ENCODE results near the gene CORO2B.

The CORO2B gene

GRCh38 chr15:68699124-68699880, 120.5 kb downstream of the CORO2B start:
- H3K9ac ChIP-seq (ENCODE audit: low read depth, low read length): no peak overlapping the region
- no peak overlapping the region for H2AFZ ChIP-seq (ENCODE audit: low read depth, low read length)
- no peak overlapping the region for H3K4me2 ChIP-seq (ENCODE audit: insufficient read depth, low read length)
- TF ChIP-seq, protein P1, sequence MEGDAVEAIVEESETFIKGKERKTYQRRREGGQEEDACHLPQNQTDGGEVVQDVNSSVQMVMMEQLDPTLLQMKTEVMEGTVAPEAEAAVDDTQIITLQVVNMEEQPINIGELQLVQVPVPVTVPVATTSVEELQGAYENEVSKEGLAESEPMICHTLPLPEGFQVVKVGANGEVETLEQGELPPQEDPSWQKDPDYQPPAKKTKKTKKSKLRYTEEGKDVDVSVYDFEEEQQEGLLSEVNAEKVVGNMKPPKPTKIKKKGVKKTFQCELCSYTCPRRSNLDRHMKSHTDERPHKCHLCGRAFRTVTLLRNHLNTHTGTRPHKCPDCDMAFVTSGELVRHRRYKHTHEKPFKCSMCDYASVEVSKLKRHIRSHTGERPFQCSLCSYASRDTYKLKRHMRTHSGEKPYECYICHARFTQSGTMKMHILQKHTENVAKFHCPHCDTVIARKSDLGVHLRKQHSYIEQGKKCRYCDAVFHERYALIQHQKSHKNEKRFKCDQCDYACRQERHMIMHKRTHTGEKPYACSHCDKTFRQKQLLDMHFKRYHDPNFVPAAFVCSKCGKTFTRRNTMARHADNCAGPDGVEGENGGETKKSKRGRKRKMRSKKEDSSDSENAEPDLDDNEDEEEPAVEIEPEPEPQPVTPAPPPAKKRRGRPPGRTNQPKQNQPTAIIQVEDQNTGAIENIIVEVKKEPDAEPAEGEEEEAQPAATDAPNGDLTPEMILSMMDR (IDR thresholded peaks at IDR 0.05; ENCODE audit: borderline replicate concordance, extremely low read depth, low read length, poor library complexity, severe bottlenecking): no peak
- no peak for TF ChIP-seq EZH2 (IDR thresholded peaks at IDR 0.05; ENCODE audit: borderline replicate concordance, low read depth, low read length, severe bottlenecking)
- H3K36me3 ChIP-seq (ENCODE audit: insufficient read depth, low read length): no peaks in the 10 kb centered on the region
- no peak overlapping the region for H3K27ac ChIP-seq (ENCODE audit: low read length)
- H4K20me1 ChIP-seq (ENCODE audit: insufficient read depth, low read length): no peaks in the 10 kb centered on the region
- no peaks in the 10 kb centered on the region for H3K9me3 ChIP-seq (ENCODE audit: insufficient read depth, low read length, severe bottlenecking)
- H3K4me1 ChIP-seq (ENCODE audit: insufficient read depth, low read length): no peaks in the 10 kb centered on the region
- H3K4me3 ChIP-seq (ENCODE audit: low read depth in 1 of 2, low read length in 2 of 2): no peak overlapping the region
- DNase-seq (no peak), ATAC-seq (ENCODE audit: insufficient read depth, low read depth) (no peak)
- H3K79me2 ChIP-seq (ENCODE audit: insufficient read depth, low read length): no peaks in the 10 kb centered on the region
- no peaks in the 10 kb centered on the region for H3K27me3 ChIP-seq (ENCODE audit: insufficient read depth, low read length, poor library complexity)

- Histone ChIP-seq H3K27me3 (ENCODE audit: insufficient read depth, low read length, poor library complexity) (no peaks in the 10 kb centered on the region), H3K4me2 (ENCODE audit: insufficient read depth, low read length) (no peak overlapping the region), H3K4me3 (ENCODE audit: low read depth in 1 of 2, low read length in 2 of 2) (no peak overlapping the region), H3K9me3 (ENCODE audit: insufficient read depth, low read length, severe bottlenecking) (no peaks in the 10 kb centered on the region), H3K27ac (ENCODE audit: low read length) (no peak overlapping the region), H3K36me3 (ENCODE audit: insufficient read depth, low read length) (no peaks in the 10 kb centered on the region), H3K4me1 (ENCODE audit: insufficient read depth, low read length) (no peaks in the 10 kb centered on the region), H3K9ac (ENCODE audit: low read depth, low read length) (no peak overlapping the region), H4K20me1 (ENCODE audit: insufficient read depth, low read length) (no peaks in the 10 kb centered on the region), H3K79me2 (ENCODE audit: insufficient read depth, low read length) (no peaks in the 10 kb centered on the region), H2AFZ (ENCODE audit: low read depth, low read length) (no peak overlapping the region)
- DNase-seq (no peak), ATAC-seq (ENCODE audit: insufficient read depth, low read depth) (no peak)
- TF ChIP-seq EZH2 (IDR thresholded peaks at IDR 0.05; ENCODE audit: borderline replicate concordance, low read depth, low read length, severe bottlenecking): no peak
- TF ChIP-seq, protein P1 (IDR thresholded peaks at IDR 0.05; ENCODE audit: borderline replicate concordance, extremely low read depth, low read length, poor library complexity, severe bottlenecking): no peak
These were observed 121.2 kb downstream of the CORO2B start for GRCh38 chr15:68699881-68700454.

DNA sequence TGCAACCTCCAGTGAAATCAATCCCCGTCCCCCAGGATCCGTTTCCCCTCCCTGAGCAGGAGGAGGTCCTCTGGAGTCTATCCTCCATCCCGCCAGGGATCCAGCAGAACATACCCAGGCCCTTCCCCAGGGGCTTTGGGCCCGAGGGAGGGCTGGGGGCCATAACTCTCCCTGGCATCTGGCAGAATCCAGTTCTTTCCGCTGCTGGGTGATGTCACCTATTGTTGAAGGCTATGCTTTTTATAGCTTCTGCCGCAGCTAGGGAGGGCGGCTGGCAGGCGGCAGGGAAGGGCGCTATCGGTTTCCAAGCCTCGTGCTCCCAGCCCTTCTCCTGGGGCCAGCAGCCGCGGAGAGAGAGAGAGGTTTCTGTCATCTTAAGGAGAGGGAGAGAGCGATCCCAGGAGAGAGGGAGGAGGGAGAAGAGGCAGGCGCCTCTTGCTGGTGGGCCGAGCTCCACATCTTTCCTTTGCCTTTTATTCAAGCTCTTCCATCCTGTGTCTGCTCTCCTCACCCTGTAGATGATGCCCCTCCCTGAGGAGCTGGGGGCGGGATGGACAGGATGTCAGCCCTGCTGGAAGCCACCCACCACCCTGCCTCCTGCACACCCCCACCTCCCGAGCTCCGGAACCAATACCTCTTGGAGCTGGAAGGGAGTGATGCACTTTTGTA, 121.8 kb downstream of the CORO2B start:
- Histone ChIP-seq H3K4me3 (ENCODE audit: low read depth in 1 of 2, low read length in 2 of 2) (no peak overlapping the region), H3K9ac (ENCODE audit: low read depth, low read length) (no peak overlapping the region), H3K4me1 (ENCODE audit: insufficient read depth, low read length) (no peaks in the 10 kb centered on the region), H3K9me3 (ENCODE audit: insufficient read depth, low read length, severe bottlenecking) (no peaks in the 10 kb centered on the region), H3K27ac (ENCODE audit: low read length) (no peak overlapping the region), H3K36me3 (ENCODE audit: insufficient read depth, low read length) (no peaks in the 10 kb centered on the region), H3K79me2 (ENCODE audit: insufficient read depth, low read length) (no peaks in the 10 kb centered on the region), H4K20me1 (ENCODE audit: insufficient read depth, low read length) (no peaks in the 10 kb centered on the region), H3K27me3 (ENCODE audit: insufficient read depth, low read length, poor library complexity) (no peaks in the 10 kb centered on the region), H3K4me2 (ENCODE audit: insufficient read depth, low read length) (no peak overlapping the region), H2AFZ (ENCODE audit: low read depth, low read length) (no peak overlapping the region)
- DNase-seq (no peak), ATAC-seq (ENCODE audit: insufficient read depth, low read depth) (no peak)
- TF ChIP-seq, protein P1 (IDR thresholded peaks at IDR 0.05; ENCODE audit: borderline replicate concordance, extremely low read depth, low read length, poor library complexity, severe bottlenecking): no peak
- TF ChIP-seq EZH2 (IDR thresholded peaks at IDR 0.05; ENCODE audit: borderline replicate concordance, low read depth, low read length, severe bottlenecking): no peak

All from DND-41 (cell line).